MM.1S (cell line): ENCODE data around the gene ATP8B3.

Experiments used
- EZH2 ChIP-seq: fragments of 300-600 bp; sonication (generic); optimal IDR thresholded peaks from 2 replicates; pipeline ENCODE3; 2017; ENCODE audit warnings: low read depth, mild to moderate bottlenecking, antibody characterized with exemption, low read length, mixed read lengths
- TF ChIP-seq, protein P1 (sequence below): fragments of 300-600 bp; sonication (generic); IDR thresholded peaks from 2 replicates; pipeline ENCODE4 v1.5.1; 2016; ENCODE audit warnings: antibody characterized with exemption, low read length, mixed read lengths

GRCh38 chr19:1789261-1790041 lies 22.6 kb downstream of the ATP8B3 start:
- no peak for TF ChIP-seq EZH2
- TF ChIP-seq, protein P1, sequence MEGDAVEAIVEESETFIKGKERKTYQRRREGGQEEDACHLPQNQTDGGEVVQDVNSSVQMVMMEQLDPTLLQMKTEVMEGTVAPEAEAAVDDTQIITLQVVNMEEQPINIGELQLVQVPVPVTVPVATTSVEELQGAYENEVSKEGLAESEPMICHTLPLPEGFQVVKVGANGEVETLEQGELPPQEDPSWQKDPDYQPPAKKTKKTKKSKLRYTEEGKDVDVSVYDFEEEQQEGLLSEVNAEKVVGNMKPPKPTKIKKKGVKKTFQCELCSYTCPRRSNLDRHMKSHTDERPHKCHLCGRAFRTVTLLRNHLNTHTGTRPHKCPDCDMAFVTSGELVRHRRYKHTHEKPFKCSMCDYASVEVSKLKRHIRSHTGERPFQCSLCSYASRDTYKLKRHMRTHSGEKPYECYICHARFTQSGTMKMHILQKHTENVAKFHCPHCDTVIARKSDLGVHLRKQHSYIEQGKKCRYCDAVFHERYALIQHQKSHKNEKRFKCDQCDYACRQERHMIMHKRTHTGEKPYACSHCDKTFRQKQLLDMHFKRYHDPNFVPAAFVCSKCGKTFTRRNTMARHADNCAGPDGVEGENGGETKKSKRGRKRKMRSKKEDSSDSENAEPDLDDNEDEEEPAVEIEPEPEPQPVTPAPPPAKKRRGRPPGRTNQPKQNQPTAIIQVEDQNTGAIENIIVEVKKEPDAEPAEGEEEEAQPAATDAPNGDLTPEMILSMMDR, result no peak
